T-helper 2 cell treated with Interferon-gamma antibody and Interleukin-4, amounts not matched to agents 5 μg/mL and 100 μg/mL, for 36 hours (primary cell): ENCODE data around the gene MXD3.

ENCODE experiments used
- DNase-seq: peaks from one replicate; pipeline ENCODE4 v3.0.0; 2021; ENCODE audit warnings: low spot score
- H3K27ac Mint-ChIP-seq: one replicate; pipeline ENCODE4 v1.8.0; 2021; ENCODE audit warnings: mild to moderate bottlenecking, mixed read lengths
- H3K27me3 Mint-ChIP-seq: one replicate; pipeline ENCODE4 v1.8.0; 2021; ENCODE audit warnings: low read depth, mixed read lengths
- H3K36me3 Mint-ChIP-seq: one replicate; pipeline ENCODE4 v1.8.0; 2021; ENCODE audit warnings: low read depth, mixed read lengths
- H3K4me1 Mint-ChIP-seq: one replicate; pipeline ENCODE4 v1.8.0; 2021; ENCODE audit warnings: low read depth, mixed read lengths
- H3K4me3 Mint-ChIP-seq: one replicate; pipeline ENCODE4 v1.8.0; 2022; ENCODE audit warnings: mild to moderate bottlenecking, moderate library complexity, mixed read lengths
- H3K9me3 Mint-ChIP-seq: one replicate; pipeline ENCODE4 v1.8.0; 2021; ENCODE audit warnings: mixed read lengths

Gene MXD3

DNA sequence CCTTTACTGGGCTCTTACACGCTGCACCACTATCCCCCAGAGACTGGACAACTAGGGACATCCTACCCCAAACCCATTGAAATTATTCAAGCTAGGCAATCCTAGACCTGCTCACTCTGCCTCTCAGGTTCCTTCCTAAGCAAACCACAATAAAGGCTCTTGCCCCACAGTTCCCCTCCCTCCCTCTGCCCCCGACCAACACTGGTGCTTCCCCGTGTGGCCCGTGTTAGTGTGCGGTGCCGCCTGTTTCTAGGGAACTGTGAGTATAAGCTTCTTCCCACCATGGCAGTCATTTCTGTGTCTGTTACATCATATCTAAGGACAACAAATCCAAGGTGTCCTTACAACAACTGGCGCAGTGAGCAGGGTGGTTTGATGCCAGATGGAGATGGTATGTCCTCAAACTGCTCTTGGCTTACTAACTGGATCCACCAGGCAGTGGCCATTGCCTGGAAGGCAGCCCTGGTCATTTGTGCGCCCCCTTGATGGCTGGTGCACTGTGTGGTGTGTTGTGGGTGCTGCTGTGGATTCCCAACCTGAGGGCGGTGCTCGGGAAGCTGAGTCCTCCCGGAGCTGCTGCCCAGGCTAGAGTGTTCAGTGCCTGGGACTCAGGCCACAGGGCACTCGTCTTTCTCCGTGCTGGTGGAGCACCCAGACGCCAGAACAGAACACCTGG lies 8.4 kb upstream of the MXD3 start:
- Mint-ChIP-seq H3K36me3 (peaks cover 26% of the 10 kb centered on the region), H3K4me3 (no peak overlapping the region), H3K27me3 (no peaks in the 10 kb centered on the region), H3K4me1 (peaks cover 29% of the 10 kb centered on the region), H3K27ac (no peak overlapping the region), H3K9me3 (peaks cover 13% of the 10 kb centered on the region)
- DNase-seq: no peak

DNA sequence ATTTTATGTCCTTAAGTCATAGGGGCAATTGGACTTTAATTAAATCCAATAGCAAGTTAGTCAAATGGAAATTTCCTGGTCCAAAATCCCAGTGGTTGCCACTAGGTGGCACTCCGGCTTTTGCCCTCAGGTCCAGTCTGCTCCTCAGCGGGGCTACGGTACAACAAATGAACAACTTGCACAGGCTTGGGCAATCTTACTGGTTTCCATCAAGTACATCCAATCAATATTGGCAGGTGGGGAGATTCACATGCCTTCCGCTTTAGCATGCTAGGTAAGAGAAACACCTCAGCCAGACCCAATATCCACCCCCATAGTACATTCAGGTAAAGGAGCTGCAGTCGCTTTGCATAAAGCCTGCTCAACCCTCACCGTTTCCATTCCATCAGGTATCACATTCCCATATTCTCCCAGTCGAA lies 6.3 kb upstream of the MXD3 start:
- no peak overlapping the region for H3K4me3 Mint-ChIP-seq
- H3K27ac Mint-ChIP-seq: no peak overlapping the region
- H3K9me3 Mint-ChIP-seq: peaks cover 13% of the 10 kb centered on the region
- peaks cover 32% of the 10 kb centered on the region for H3K4me1 Mint-ChIP-seq
- peak; percentile 60 for DNase-seq
- no peaks in the 10 kb centered on the region for H3K27me3 Mint-ChIP-seq
- peaks cover 21% of the 10 kb centered on the region for H3K36me3 Mint-ChIP-seq

DNA sequence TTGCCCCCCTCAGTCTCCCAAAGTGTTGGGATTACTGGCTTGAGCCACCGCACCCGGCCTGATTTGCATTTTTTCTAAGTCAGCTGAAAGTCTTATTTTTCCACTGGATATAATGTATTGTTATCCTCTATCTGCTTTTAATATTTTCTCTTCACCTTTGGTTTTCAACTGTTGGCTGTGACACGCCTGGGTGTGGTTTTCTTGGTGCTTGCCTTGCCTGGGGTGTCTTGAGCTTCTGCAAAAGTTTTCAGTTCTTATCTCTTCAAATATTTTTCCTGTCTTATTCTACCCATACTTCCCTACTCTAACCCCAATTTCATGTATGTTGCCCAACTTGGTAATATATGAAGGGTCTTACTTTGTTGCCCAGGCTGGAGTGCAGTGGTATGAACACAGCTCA lies 4.3 kb upstream of the MXD3 start:
- Mint-ChIP-seq H3K9me3 (peaks cover 13% of the 10 kb centered on the region), H3K4me3 (peak overlapping the region; percentile 37), H3K4me1 (peaks cover 35% of the 10 kb centered on the region), H3K27me3 (no peaks in the 10 kb centered on the region), H3K36me3 (peaks cover 17% of the 10 kb centered on the region), H3K27ac (peak overlapping the region; percentile 67)
- DNase-seq: no peak

DNA sequence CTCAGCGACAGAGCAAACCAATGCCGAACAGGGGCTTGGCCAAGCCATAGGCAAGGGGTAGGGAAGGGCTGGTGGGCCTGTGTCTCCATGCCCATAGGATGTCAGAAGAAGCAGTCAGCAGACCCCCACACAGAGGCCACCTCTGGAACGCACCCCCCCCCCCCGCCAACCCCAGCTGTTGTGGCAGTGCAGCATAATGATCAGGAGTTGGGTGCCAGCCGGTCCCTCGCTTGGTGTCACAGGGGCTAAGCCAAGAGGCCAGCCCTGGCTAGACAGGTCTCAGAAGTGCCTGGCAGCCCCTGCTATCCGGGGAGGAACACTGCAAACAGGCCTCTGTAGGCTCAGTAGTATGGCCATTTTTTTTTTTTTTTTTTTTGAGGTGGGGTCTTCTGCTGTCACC lies 3.7 kb upstream of the MXD3 start:
- H3K9me3 Mint-ChIP-seq: peaks cover 13% of the 10 kb centered on the region
- H3K4me1 Mint-ChIP-seq: peaks cover 40% of the 10 kb centered on the region
- no peaks in the 10 kb centered on the region for H3K27me3 Mint-ChIP-seq
- no peak overlapping the region for H3K4me3 Mint-ChIP-seq
- peak overlapping the region; percentile 49 for H3K27ac Mint-ChIP-seq
- peaks cover 20% of the 10 kb centered on the region for H3K36me3 Mint-ChIP-seq
- DNase-seq: no peak

DNA sequence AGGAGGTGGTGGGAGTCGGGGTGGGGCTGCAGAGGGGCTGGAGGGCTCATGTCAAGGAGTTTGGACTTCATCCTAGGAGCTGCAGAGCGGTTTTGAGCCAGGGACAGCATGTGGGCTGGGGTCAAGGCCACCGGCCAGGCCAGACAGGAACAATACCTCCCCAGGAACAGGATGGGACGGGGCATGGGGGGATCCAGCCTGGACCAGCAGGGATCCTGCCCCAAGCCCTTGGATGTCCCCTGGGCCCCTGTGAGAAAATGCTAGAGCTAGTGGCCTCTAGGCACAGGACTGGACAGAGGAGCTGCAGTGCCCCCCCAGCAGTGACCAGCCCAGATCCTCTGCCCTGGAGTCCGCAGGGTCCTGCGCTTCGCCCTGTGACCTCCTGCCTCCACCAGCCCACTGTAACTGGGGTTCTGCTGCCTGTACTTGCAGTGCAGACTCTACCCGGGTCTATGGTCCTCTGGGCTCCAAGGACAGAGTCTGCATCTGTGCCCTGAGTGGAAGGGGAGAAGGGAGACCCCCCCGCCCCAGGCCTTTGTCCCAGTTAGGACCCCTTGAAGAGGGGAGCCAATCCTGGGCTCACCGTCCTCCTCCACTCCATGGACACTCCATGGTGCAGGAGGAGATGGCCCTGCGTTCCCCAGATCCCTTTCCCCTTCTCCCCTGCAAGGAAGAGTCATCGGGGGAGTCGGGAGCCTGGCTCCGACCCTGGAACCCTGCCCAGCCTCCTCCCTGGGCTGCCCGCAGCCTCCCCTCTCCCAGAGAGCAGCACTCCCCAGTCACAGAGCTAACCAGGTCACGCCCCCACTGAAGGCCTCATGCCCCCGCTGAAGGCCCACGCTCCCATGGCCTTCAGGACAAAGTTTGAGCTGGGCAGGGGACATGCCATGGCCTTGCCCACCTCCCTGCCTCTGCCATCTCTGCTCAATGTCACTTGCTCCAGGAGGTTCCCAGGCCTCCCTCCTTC lies 3.0 kb upstream of the MXD3 start:
- H3K36me3 Mint-ChIP-seq: peaks cover 20% of the 10 kb centered on the region
- no peaks in the 10 kb centered on the region for H3K27me3 Mint-ChIP-seq
- peak overlapping the region; percentile 93 for H3K4me3 Mint-ChIP-seq
- H3K9me3 Mint-ChIP-seq: peaks cover 10% of the 10 kb centered on the region
- H3K4me1 Mint-ChIP-seq: peaks cover 40% of the 10 kb centered on the region
- no peak for DNase-seq
- peak overlapping the region; percentile 49 for H3K27ac Mint-ChIP-seq

DNA sequence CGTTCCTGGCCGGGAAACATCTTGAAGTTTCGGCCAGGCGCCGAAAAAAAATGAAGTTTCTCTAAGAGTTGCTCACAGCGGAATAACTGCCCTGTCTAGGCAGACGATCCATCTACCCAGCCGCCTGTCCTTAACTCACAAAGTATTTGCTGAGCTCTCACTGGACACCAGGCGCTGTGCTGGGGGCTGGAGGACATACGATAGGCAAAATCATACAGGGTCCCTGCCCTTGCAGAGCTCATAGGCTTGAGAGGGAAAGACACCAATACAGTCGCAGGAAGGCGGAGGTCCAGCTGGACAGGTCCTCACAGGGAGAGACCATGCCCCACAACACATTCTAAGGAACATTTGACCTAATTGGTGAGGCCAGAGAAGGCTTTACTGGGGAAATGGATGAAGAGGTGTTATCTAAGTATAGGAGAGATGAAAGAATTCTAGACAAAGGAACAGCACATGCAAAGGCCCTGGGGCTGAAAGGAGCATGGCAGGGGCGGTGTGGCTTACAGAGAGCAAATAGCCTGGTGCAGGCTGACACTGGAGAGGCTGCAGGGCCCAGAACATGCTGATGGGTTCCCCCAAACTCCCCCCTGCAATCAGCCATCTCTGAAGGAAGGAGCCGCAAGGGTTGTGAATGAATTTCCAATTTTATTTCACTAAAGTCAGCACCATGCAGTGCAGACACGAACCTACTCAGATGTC lies 2.0 kb upstream of the MXD3 start:
- Mint-ChIP-seq H3K27me3 (no peaks in the 10 kb centered on the region), H3K27ac (peak overlapping the region; percentile 92), H3K36me3 (peaks cover 19% of the 10 kb centered on the region), H3K4me1 (peaks cover 45% of the 10 kb centered on the region), H3K4me3 (peak overlapping the region; percentile 93), H3K9me3 (peaks cover 4% of the 10 kb centered on the region)
- DNase-seq: no peak

DNA sequence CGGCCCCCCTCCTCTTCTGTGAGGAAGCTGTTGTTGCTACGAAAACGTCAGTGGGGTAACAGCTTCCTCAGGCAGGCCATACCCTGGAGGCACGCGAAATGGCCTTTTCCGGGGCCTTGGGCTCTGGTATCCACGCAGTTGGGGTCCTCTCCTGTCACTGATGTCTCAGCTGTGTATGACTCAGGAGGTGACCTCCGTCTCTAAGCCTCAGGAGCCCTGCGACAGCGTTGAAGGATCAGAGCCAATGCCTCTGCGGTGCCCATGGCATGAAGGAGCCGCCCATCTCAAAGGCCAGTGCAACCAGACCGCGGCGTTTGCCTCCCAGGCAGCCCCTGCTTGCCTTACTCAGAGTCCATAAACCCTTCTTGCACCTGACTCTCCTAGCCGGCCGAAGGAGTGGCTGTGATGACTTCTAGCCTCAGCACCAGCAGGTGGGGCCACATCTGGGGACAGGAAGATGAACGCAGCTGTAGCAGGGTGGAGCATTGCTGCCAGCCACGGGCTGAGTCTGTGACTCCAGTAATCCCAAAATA lies 1.0 kb upstream of the MXD3 start:
- H3K4me1 Mint-ChIP-seq: peaks cover 39% of the 10 kb centered on the region
- peak; percentile 53 for DNase-seq

DNA sequence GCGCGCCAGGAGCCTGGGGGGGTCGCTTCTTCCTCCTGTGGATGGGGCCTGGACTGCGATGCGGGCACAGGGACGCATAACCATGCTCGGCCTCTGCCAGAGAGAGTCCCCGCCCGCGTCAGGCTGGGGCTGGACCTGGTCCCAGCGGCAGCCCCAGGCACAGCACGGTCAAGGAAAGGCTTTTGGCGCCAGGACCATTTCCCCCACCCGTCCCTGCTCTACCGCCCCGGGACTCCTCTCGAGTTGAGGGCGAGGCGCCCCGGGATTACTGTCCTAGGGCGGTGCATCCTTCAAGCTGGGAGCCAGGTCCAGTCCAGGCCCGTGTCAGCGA lies 341 bp downstream of the MXD3 start:
- no peak for DNase-seq
- peaks cover 42% of the 10 kb centered on the region for H3K4me1 Mint-ChIP-seq

More for the DNA sequence above, 1.0 kb upstream of the MXD3 start:
- peaks cover 4% of the 10 kb centered on the region for H3K9me3 Mint-ChIP-seq
- peak overlapping the region; percentile 93 for H3K4me3 Mint-ChIP-seq
- peaks cover 24% of the 10 kb centered on the region for H3K36me3 Mint-ChIP-seq
- H3K27me3 Mint-ChIP-seq: no peaks in the 10 kb centered on the region
- peak overlapping the region; percentile 92 for H3K27ac Mint-ChIP-seq

DNA sequence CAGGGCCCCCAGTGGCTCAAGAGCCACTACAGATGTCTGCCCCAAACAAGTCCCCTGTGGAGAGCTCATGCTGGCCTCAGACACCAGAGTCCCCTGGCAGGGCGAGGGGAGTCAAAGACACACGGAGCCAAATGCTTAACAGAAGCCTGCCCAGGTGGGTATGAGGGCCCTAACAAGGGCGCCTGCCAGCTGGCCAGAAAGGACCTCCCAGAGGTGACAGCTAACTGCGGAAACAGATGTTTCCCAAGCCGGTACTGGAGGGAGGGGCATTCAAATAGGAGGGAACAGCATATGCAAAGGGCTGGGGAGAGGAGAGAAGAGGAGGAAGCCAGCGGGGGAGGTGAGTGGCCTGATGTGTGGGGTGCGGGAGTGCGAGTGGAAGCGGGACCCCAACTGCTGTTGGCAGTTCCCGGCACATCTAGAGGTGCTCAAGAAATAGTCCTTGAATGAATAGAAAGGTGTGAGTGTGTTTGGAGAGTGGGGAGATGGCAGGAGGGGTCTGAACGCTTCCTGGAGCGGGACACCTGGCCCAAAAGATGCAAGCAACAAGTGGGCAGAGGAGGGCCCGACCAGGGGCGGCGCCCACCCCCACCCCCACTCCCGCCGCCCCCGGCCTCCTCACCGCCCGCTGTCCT lies 824 bp downstream of the MXD3 start:
- peaks cover 42% of the 10 kb centered on the region for H3K4me1 Mint-ChIP-seq

More for the DNA sequence above, 341 bp downstream of the MXD3 start:
- no peaks in the 10 kb centered on the region for H3K27me3 Mint-ChIP-seq
- H3K4me3 Mint-ChIP-seq: peak overlapping the region; percentile 93
- peak overlapping the region; percentile 71 for H3K27ac Mint-ChIP-seq
- H3K9me3 Mint-ChIP-seq: peaks cover 4% of the 10 kb centered on the region
- H3K36me3 Mint-ChIP-seq: peaks cover 30% of the 10 kb centered on the region

DNA sequence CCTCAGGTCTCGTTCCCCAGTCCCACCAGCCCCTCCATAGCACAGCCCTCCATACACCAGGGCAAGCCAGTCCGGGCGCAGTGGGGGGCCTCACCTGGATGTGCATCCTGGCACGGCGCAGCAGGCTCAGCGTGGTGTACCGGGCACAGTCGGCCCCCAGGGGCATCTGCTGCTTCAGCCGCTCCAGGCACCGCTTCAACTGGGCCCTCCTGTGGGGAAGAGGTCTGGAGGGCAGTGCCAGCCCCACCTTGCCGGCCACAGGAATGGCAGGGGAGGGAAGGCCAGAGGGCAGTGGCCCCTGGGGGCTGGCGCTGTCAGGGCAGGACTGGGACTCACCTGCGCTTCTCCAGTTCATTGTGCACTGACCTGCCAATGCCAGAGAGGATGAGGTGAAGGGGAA lies 1.4 kb downstream of the MXD3 start:
- Mint-ChIP-seq H3K9me3 (no peaks in the 10 kb centered on the region), H3K4me3 (peak overlapping the region; percentile 93), H3K36me3 (peaks cover 36% of the 10 kb centered on the region), H3K4me1 (peaks cover 45% of the 10 kb centered on the region), H3K27ac (no peak overlapping the region), H3K27me3 (no peaks in the 10 kb centered on the region)
- no peak for DNase-seq

More for the DNA sequence above, 824 bp downstream of the MXD3 start:
- DNase-seq: no peak
- Mint-ChIP-seq H3K4me3 (peak overlapping the region; percentile 93), H3K27me3 (no peaks in the 10 kb centered on the region), H3K9me3 (no peaks in the 10 kb centered on the region), H3K27ac (peak overlapping the region; percentile 91), H3K36me3 (peaks cover 31% of the 10 kb centered on the region)

DNA sequence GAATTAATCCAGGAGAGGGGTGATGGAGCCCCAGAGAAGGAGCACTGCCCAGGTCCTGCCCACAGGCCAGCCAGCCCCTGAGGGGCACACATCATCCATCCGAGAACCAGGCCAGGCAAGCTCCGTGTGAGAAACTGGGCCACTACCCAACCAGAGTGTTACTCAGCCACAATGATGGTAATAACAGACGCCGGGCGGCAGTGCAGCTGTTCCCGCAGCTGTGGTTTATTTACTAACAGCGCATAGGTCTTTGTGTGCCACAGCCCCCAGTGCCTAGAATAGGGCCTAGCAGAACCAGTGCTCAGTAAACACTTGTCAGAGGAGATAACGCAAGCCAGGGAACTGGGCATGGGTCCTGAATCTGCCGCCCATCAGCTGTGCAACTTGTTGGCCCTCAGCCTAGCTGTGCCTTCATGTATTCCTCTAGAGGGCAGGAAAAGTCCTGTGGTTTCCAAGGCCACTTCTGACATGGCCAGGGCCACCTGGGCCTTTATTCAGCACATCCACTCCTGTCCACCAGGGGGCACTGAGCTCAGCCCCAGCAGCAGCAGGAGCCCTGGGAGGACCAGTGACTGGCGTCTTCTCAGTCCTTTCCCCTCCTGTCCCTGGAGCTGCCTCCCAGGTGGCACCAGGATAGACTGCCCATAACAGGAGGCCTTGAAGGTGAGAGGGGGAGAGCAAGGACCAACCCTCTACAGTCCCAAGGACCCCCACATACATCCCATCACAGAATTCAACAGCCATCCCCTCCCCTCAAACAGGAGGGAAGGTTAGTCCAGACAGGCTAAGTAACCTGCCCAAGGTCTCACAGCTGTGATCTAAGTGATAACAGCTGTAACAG lies 2.1 kb downstream of the MXD3 start:
- H3K36me3 Mint-ChIP-seq: peaks cover 44% of the 10 kb centered on the region
- peak overlapping the region; percentile 93 for H3K4me3 Mint-ChIP-seq
- no peaks in the 10 kb centered on the region for H3K27me3 Mint-ChIP-seq
- H3K27ac Mint-ChIP-seq: peak overlapping the region; percentile 63
- peak; percentile 77 for DNase-seq
- H3K9me3 Mint-ChIP-seq: no peaks in the 10 kb centered on the region
- peaks cover 49% of the 10 kb centered on the region for H3K4me1 Mint-ChIP-seq

DNA sequence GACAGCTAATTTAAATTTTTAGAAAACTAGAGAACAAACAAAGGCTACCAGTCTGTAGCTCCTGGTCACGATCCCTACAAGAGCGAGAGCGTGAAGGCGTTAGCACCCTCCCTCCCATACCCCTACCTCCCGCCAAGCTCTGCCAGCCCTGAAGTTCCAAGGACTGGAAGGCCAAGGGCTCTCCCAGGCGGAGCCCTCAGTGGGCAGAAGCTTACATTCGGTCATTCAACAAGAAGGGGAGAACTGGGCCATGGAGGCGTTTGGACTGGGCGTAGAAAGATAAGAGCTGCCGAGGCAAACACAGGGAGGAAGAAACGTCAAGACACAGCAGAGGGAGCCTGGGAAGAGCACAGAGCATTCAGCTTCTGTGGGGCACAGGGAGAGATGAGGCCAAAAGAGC lies 3.0 kb downstream of the MXD3 start:
- H3K4me1 Mint-ChIP-seq: peaks cover 49% of the 10 kb centered on the region
- H3K27me3 Mint-ChIP-seq: no peaks in the 10 kb centered on the region
- peak overlapping the region; percentile 54 for H3K27ac Mint-ChIP-seq
- peaks cover 51% of the 10 kb centered on the region for H3K36me3 Mint-ChIP-seq
- no peaks in the 10 kb centered on the region for H3K9me3 Mint-ChIP-seq
- H3K4me3 Mint-ChIP-seq: peak overlapping the region; percentile 2
- no peak for DNase-seq
